Lower leg skin (tissue), 3 donors: ENCODE data around the gene C9.

ENCODE experiments used
- CTCF ChIP-seq, 3 donors: fragments of 450-650 bp; IDR thresholded peaks; one replicate each; pipeline ENCODE4 v1.5.1; 2016; ENCODE audit warnings: antibody characterized with exemption in 3 of 3, mild to moderate bottlenecking in 3 of 3, moderate library complexity in 2 of 3
- POLR2A ChIP-seq, 2 donors: fragments of 450-650 bp; IDR thresholded peaks; one replicate each; pipeline ENCODE4 v1.6.1; 2016 to 2017; ENCODE audit warnings: antibody characterized with exemption in 2 of 2, mild to moderate bottlenecking in 1 of 2, moderate library complexity in 1 of 2

- TF ChIP-seq POLR2A (IDR thresholded peaks at IDR 0.05) (no peak), CTCF (IDR thresholded peaks at IDR 0.05) (no peak)
Observed at GRCh38 chr5:39283231-39283818, 81.0 kb downstream of the C9 start.
